Measurements from ENCODE around the gene EPHA10. TPM values are rescaled to one million over a fixed set of nuclear protein-coding genes. Genes with fewer than 3 reads are reported as not detected.
"Not testable (repeated sequence)": the region's sequence is repeated elsewhere in the genome, so short reads cannot be mapped to it uniquely, and the experiment has no call there.

EPHA10 gene
- total RNA-seq, 1 donor from 2014 or later: not detected

- not testable (repeated sequence) for H3K4me1 ChIP-seq (ENCODE audit: control insufficient read depth in 3 of 3, insufficient read depth in 3 of 3, low read length in 3 of 3); H3K27ac ChIP-seq (ENCODE audit: low read depth, low read length); H3K9me3 ChIP-seq (ENCODE audit: control insufficient read depth in 3 of 3, low read length in 3 of 3); H3K9ac ChIP-seq (ENCODE audit: low read depth in 1 of 3, low read length in 3 of 3); H3K4me3 ChIP-seq (ENCODE audit: low read length in 3 of 3); H3K36me3 ChIP-seq (ENCODE audit: control insufficient read depth in 3 of 3, insufficient read depth in 3 of 3, low read length in 3 of 3)
- H3K27me3 ChIP-seq (ENCODE audit: control insufficient read depth in 3 of 3, insufficient read depth in 3 of 3, low read length in 3 of 3): peaks cover 14 to 22% (median 18%) of the 10 kb centered on the region in 3 donors
Observed at GRCh38 chr1:37771440-37771839, 6.5 kb upstream of the EPHA10 start.

GRCh38 chr1:37767488-37767887, 2.6 kb upstream of the EPHA10 start:
- Histone ChIP-seq H3K9me3 (ENCODE audit: control insufficient read depth in 3 of 3, low read length in 3 of 3) (no peaks in the 10 kb centered on the region), H3K4me3 (ENCODE audit: low read length in 3 of 3) (no peak overlapping the region), H3K4me1 (ENCODE audit: control insufficient read depth in 3 of 3, insufficient read depth in 3 of 3, low read length in 3 of 3) (no peaks in the 10 kb centered on the region), H3K9ac (ENCODE audit: low read depth in 1 of 3, low read length in 3 of 3) (no peak overlapping the region), H3K27ac (ENCODE audit: low read depth, low read length) (no peak overlapping the region), H3K36me3 (ENCODE audit: control insufficient read depth in 3 of 3, insufficient read depth in 3 of 3, low read length in 3 of 3) (no peaks in the 10 kb centered on the region), H3K27me3 (ENCODE audit: control insufficient read depth in 3 of 3, insufficient read depth in 3 of 3, low read length in 3 of 3) (peaks cover 51 to 62% (median 56%) of the 10 kb centered on the region in 3 donors)

- Histone ChIP-seq H3K9me3 (ENCODE audit: control insufficient read depth in 3 of 3, low read length in 3 of 3) (no peaks in the 10 kb centered on the region), H3K4me1 (ENCODE audit: control insufficient read depth in 3 of 3, insufficient read depth in 3 of 3, low read length in 3 of 3) (no peaks in the 10 kb centered on the region), H3K4me3 (ENCODE audit: low read length in 3 of 3) (no peak overlapping the region), H3K36me3 (ENCODE audit: control insufficient read depth in 3 of 3, insufficient read depth in 3 of 3, low read length in 3 of 3) (no peaks in the 10 kb centered on the region), H3K27ac (ENCODE audit: low read depth, low read length) (no peak overlapping the region), H3K27me3 (ENCODE audit: control insufficient read depth in 3 of 3, insufficient read depth in 3 of 3, low read length in 3 of 3) (peaks cover 62 to 76% (median 67%) of the 10 kb centered on the region in 3 donors), H3K9ac (ENCODE audit: low read depth in 1 of 3, low read length in 3 of 3) (no peak overlapping the region)
Observed at GRCh38 chr1:37765916-37766664, 1.2 kb upstream of the EPHA10 start.

GRCh38 chr1:37764414-37764825, 500 bp downstream of the EPHA10 start:
- H3K4me3 ChIP-seq (ENCODE audit: low read length in 3 of 3): no peak overlapping the region
- H3K36me3 ChIP-seq (ENCODE audit: control insufficient read depth in 3 of 3, insufficient read depth in 3 of 3, low read length in 3 of 3): no peaks in the 10 kb centered on the region
- no peaks in the 10 kb centered on the region for H3K4me1 ChIP-seq (ENCODE audit: control insufficient read depth in 3 of 3, insufficient read depth in 3 of 3, low read length in 3 of 3)
- H3K27ac ChIP-seq (ENCODE audit: low read depth, low read length): no peak overlapping the region
- no peak overlapping the region for H3K9ac ChIP-seq (ENCODE audit: low read depth in 1 of 3, low read length in 3 of 3)
- H3K27me3 ChIP-seq (ENCODE audit: control insufficient read depth in 3 of 3, insufficient read depth in 3 of 3, low read length in 3 of 3): peaks cover 72 to 86% (median 74%) of the 10 kb centered on the region in 3 donors
- no peaks in the 10 kb centered on the region for H3K9me3 ChIP-seq (ENCODE audit: control insufficient read depth in 3 of 3, low read length in 3 of 3)

- Histone ChIP-seq H3K4me3 (ENCODE audit: low read length in 3 of 3) (no peak overlapping the region), H3K36me3 (ENCODE audit: control insufficient read depth in 3 of 3, insufficient read depth in 3 of 3, low read length in 3 of 3) (no peaks in the 10 kb centered on the region), H3K9ac (ENCODE audit: low read depth in 1 of 3, low read length in 3 of 3) (no peak overlapping the region), H3K27me3 (ENCODE audit: control insufficient read depth in 3 of 3, insufficient read depth in 3 of 3, low read length in 3 of 3) (peaks cover 76 to 87% (median 79%) of the 10 kb centered on the region in 3 donors), H3K9me3 (ENCODE audit: control insufficient read depth in 3 of 3, low read length in 3 of 3) (no peaks in the 10 kb centered on the region), H3K27ac (ENCODE audit: low read depth, low read length) (no peak overlapping the region), H3K4me1 (ENCODE audit: control insufficient read depth in 3 of 3, insufficient read depth in 3 of 3, low read length in 3 of 3) (no peaks in the 10 kb centered on the region)
Observed at GRCh38 chr1:37763791-37764413, 1.0 kb downstream of the EPHA10 start.

- H3K9ac ChIP-seq (ENCODE audit: low read depth in 1 of 3, low read length in 3 of 3): no peak overlapping the region
- no peaks in the 10 kb centered on the region for H3K9me3 ChIP-seq (ENCODE audit: control insufficient read depth in 3 of 3, low read length in 3 of 3)
- no peak overlapping the region for H3K27ac ChIP-seq (ENCODE audit: low read depth, low read length)
- H3K4me1 ChIP-seq (ENCODE audit: control insufficient read depth in 3 of 3, insufficient read depth in 3 of 3, low read length in 3 of 3): no peaks in the 10 kb centered on the region
- H3K4me3 ChIP-seq (ENCODE audit: low read length in 3 of 3): no peak overlapping the region
- peaks cover 74 to 87% (median 79%) of the 10 kb centered on the region in 3 donors for H3K27me3 ChIP-seq (ENCODE audit: control insufficient read depth in 3 of 3, insufficient read depth in 3 of 3, low read length in 3 of 3)
- H3K36me3 ChIP-seq (ENCODE audit: control insufficient read depth in 3 of 3, insufficient read depth in 3 of 3, low read length in 3 of 3): no peaks in the 10 kb centered on the region
Observed at GRCh38 chr1:37762516-37762915, 2.4 kb downstream of the EPHA10 start.

GRCh38 chr1:37761416-37762095, 3.4 kb downstream of the EPHA10 start:
- H3K9me3 ChIP-seq (ENCODE audit: control insufficient read depth in 3 of 3, low read length in 3 of 3): no peaks in the 10 kb centered on the region
- peaks cover 69 to 79% (median 69%) of the 10 kb centered on the region in 3 donors for H3K27me3 ChIP-seq (ENCODE audit: control insufficient read depth in 3 of 3, insufficient read depth in 3 of 3, low read length in 3 of 3)
- H3K4me3 ChIP-seq (ENCODE audit: low read length in 3 of 3): no peak overlapping the region
- no peak overlapping the region for H3K9ac ChIP-seq (ENCODE audit: low read depth in 1 of 3, low read length in 3 of 3)
- H3K36me3 ChIP-seq (ENCODE audit: control insufficient read depth in 3 of 3, insufficient read depth in 3 of 3, low read length in 3 of 3): no peaks in the 10 kb centered on the region
- H3K27ac ChIP-seq (ENCODE audit: low read depth, low read length): no peak overlapping the region
- H3K4me1 ChIP-seq (ENCODE audit: control insufficient read depth in 3 of 3, insufficient read depth in 3 of 3, low read length in 3 of 3): no peaks in the 10 kb centered on the region

GRCh38 chr1:37759451-37759850, 5.5 kb downstream of the EPHA10 start:
- Histone ChIP-seq H3K9ac (ENCODE audit: low read depth in 1 of 3, low read length in 3 of 3) (no peak overlapping the region), H3K27ac (ENCODE audit: low read depth, low read length) (no peak overlapping the region), H3K9me3 (ENCODE audit: control insufficient read depth in 3 of 3, low read length in 3 of 3) (no peaks in the 10 kb centered on the region), H3K4me1 (ENCODE audit: control insufficient read depth in 3 of 3, insufficient read depth in 3 of 3, low read length in 3 of 3) (no peaks in the 10 kb centered on the region), H3K36me3 (ENCODE audit: control insufficient read depth in 3 of 3, insufficient read depth in 3 of 3, low read length in 3 of 3) (no peaks in the 10 kb centered on the region), H3K4me3 (ENCODE audit: low read length in 3 of 3) (no peak overlapping the region), H3K27me3 (ENCODE audit: control insufficient read depth in 3 of 3, insufficient read depth in 3 of 3, low read length in 3 of 3) (peaks cover 58 to 72% (median 65%) of the 10 kb centered on the region in 3 donors)

GRCh38 chr1:37755951-37756560, 8.9 kb downstream of the EPHA10 start:
- Histone ChIP-seq H3K9ac (ENCODE audit: low read depth in 1 of 3, low read length in 3 of 3) (no peak overlapping the region), H3K9me3 (ENCODE audit: control insufficient read depth in 3 of 3, low read length in 3 of 3) (no peaks in the 10 kb centered on the region), H3K4me3 (ENCODE audit: low read length in 3 of 3) (no peak overlapping the region), H3K4me1 (ENCODE audit: control insufficient read depth in 3 of 3, insufficient read depth in 3 of 3, low read length in 3 of 3) (no peaks in the 10 kb centered on the region), H3K36me3 (ENCODE audit: control insufficient read depth in 3 of 3, insufficient read depth in 3 of 3, low read length in 3 of 3) (no peaks in the 10 kb centered on the region), H3K27me3 (ENCODE audit: control insufficient read depth in 3 of 3, insufficient read depth in 3 of 3, low read length in 3 of 3) (peaks cover 47 to 54% (median 54%) of the 10 kb centered on the region in 3 donors), H3K27ac (ENCODE audit: low read depth, low read length) (no peak overlapping the region)
